Measurements from ENCODE around the gene MARCHF11.

The MARCHF11 gene

DNA sequence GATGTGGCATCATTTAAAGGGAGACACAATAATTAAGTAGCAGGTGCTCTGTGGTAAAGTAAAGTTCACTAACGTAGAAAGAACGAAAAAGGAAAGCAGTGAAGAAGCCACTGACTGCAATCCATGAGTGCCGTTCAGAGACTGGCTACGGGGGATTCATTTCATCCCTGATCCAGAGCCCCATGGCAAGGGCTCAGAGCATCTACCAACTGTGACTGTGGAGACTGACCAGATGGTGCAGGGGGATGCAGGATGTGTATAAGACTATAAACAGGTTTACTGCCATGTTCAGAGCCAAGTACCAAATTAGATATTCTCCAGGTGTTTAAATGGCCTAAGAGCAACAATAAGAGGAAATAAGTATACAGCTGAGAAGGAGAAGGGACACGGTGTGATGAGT is 47.7 kb downstream of the MARCHF11 start:
- DNase-seq: no peak

DNA sequence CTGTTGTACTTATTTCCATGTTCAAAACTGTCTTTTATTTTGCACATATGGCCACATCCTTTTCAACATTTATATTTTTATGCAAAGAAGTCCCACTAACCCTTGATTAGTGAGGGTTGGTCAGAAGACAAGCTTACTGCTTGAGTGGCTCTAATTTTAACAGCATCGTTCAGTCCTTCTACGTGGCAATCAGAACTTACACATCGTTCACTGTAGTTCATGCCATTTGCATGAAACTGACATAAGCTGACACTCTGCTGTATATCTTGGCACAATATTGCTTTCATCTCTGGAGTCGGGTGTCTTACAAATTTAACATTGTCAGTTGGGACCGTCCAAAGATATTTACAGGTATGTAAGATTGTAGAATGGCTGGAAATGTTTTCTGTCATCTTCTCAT is 50.6 kb downstream of the MARCHF11 start:
- no peak for DNase-seq

DNA sequence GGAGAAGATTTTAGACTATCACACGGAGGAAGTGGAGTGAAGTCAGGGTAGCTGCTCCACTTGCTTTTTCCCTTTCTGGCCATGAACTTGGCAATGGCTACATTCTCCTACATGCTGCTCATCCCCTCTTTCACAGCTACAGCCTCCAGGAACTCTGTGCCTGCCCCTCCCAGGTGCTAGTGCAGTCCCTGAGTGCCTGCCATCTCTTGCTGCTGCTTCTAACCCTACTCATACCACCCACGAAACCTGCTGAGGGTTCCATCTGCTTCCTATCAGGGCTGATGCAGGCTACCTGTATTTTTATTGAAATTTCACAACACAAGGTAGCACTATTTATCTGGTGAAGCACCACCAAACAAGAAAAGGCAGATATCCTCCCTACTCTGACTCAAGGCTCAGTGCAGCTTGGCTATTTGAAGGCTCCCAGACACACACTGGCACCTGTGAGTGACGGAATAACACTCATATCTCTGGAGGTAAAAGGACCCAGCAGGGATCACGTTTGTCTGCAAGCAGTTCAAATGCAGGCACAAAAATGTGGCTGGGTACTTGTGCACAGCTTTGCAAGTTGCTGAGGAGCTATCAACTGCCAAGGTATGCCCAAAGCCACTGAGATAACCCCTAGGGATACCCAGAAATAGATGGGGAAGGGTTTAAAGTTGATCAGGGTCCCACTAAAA is 51.6 kb downstream of the MARCHF11 start:
- DNase-seq: no peak

DNA sequence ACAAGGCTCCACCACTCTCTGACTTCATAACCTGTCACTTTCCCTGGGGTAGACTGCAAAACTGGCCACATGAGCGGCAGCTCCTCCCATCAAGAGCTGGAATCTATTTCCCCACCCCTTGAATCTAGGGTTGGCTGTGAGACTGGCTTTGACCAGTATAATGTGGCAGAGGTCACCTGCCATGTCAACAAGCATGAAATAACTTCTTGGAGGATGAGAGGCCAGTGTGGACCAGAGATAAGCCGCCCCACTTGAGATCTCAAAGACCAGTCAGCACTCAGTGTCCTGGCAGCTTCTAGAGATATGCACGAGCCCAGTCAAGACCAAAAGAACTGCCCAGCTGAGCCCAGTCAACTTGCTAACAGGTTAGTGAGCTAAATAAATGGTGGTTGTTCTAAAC is 59.0 kb downstream of the MARCHF11 start:
- DNase-seq: no peak

DNA sequence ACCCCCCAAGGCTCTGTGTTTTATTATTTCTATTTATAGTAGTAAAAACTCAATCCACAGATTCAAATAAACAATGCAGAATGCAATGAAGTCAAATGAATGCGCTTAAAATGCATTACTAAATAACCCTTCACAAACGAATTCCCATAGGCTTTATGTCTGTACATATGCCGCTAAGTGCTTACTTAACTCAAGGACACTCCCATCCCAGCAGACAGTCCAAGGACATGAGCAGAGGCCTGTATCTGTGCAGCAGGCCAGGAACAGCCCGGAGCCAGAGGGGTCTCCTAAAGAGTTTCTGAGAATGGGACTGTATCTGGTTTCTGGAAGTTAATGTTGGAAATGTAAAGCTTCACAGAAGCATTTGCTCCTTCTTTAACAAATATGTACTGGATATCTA is 59.8 kb downstream of the MARCHF11 start:
- DNase-seq: no peak

DNA sequence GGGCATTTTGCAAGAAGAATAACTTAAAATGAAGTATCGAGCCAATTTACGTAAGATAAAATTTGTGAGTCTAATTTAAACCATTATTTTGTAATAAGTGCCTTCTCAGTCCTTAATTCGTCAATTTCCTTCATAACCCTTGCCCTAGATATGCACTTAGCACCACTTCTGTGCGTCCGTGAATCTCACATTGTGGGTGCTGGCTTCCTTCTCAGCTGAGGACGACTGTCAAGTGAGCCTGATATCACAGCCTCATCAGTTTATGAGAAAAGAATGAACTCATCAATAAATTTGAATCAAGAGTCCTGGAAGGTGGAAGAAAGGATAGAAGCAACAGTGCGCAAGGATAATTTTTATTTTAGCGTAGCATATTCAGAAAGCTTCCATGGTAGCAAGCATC is 64.5 kb downstream of the MARCHF11 start:
- DNase-seq: no peak

DNA sequence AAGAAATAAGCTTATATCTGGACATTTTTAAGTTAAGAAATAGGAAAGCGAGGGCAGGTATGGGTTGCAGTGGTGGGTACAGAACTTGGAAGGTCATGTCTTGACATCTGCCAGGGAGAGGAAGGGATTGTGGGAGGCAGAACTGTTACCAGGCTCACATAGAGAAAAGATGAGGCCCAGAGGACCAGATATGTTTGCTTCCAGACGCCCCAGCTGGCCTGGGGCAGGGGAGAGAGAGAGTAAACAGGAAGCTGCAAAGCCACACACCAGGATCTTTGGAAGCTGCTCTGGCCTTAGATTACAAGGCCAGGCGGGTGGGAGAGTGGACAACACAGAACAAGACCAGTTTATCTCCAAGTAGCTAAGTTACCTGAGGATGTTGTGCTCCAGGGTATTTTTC is 71.2 kb downstream of the MARCHF11 start:
- DNase-seq: no peak

DNA sequence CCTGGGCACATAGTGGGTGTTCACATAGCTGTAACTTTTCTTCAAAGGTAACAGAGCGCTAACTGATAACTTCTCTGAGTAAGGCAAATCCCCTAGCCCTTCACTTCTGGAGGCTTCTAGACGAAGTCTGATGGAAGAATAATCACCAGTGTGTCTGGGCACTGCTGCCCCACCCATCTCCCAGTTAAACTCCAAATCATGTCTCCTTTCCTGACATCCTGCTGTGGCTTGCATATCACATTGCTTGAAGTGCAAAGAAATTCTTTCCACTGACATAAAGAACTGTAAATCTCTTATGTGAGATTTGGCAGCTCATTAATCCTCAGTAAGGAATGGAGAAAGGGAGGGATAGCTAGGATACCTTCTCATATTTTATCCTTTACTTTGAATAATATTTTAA is 74.6 kb downstream of the MARCHF11 start:
- DNase-seq: no peak

DNA sequence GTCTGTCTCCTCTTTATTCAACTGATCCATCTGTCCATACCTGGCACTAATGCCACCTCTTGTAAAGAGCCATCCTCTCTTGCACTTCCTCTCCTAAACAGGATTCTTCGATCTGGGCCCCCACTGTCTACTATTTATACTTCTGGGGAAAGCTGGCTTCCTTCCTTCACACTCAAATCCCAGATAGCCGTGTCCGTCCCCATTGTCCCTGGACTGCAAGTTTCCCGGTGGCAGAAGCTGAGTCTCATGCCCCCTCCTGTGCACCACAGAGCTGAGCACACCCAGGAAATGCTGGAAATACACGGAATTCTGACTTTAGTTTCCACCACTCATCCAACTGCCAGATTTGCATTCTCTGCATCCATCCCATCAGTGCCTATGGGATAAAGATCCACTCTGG is 84.0 kb downstream of the MARCHF11 start:
- no peak for DNase-seq

DNA sequence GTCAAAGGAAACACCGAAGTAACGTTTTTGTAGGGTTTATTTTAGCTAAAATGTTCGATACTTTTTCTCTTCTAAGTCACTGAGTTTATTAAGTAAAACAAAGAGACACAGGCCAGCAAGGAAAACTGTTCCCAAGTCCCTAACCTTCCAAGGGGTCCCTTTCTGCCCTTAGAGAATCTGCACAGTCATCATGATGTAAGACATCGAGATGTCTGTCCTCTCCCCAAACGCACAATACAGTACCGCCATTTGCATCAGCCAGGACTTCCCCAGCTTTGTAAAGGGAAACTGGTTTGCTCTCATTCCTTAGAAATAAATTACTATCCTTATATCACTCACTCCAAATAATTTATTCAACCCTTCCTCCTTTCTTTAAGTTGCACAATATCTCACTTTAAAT is 89.3 kb downstream of the MARCHF11 start:
- DNase-seq: no peak

DNA sequence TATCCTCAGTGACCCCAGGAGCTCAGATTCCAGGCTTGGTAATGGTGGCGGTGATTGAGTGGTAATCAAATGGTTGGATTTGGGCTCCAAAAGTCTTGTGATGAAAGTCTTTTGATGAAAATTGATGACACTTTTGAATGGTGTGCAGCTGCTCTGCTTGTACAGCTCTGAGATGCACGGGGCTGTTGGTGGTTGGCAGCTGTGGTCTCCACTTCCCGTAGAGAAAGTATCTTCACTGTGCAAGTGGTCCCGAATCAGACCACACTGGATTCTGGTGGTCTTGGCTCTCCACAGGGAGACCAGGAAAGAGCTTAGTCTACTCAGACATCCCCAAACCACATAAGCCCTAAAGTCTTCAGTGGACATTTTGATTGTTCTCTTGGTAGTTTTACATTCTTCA is 96.6 kb downstream of the MARCHF11 start:
- DNase-seq: no peak

DNA sequence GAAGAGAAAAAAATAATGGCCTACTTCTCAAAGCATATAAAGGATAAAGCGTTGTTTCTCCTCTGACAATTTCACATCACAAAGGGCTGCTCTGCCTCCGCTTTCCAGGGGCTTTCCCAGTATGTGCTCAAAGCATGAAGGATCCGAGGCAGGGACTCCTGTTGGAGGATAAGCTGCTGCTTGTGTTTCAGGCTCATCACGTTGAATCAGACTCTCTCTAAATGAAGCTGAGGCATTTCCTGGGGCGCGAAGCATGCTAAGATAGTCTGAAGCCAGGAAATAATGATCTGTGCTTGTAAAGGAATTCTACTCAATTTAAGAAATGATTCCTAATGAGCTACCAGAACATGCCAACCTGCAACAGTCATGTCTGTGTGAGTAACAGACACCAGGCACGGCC is 97.5 kb downstream of the MARCHF11 start:
- no peak for DNase-seq

DNA sequence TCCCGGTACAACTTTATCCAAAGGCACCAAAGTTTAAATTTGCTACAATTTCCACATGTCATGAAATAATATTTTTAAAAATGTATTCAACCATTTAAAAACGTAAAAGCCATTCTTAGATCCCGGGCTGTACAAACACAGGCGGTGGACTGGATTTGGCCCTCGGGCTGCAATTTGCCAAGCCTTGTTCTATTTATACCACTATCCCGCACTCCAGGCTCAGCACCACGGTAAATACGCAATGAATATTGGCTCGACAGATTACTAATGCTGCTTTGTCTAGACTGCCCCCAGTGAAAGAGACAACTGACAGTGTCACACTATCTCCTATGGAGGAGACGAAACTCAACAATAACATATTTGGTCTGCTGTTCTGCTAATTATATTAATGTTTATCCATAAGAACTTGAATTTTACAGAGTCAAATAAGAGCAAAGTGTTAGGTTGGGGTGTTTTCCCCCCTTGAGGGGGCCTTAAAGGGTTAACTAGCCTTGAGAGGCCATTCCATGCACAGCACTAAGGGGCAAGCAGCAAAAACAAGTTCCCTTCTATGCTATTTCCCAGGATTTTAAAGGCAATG is 98.1 kb downstream of the MARCHF11 start:
- DNase-seq: no peak

DNA sequence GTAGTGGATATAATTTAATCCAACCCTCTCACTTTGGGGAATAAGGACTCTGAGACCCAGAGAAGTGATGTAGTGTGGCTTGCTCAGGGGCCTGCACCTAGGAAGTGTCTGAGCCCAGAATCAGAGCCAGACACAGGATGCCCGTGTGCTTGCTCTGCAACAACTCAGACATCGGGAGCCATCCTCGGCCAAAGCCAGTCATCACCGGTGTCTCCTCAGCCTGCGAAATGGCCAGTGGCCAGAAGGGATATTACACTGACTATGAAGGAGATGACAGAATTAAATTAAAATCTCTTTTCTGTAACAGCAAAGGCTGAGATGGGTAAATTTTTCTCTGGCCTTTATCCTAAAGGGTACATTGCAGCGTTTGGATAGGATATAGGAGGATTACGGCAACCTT is 102.9 kb downstream of the MARCHF11 start:
- no peak for DNase-seq

DNA sequence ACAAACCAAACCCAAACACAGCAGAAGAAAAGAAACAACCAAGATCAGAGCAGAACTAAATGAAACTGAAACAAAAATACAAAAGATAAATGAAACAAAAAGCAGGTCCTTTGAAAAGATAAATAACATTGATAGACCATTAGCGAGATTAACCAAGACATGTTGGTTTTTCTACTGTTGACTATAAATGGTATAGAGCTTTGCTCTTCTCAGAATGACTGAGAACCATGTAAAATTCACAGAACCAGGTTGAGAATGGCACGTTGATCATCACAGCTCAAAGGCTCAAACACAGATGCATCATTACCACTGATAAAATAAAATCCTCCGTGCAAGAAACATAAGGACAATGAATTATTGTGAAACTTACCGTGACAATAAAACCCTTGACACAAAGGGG is 105.2 kb downstream of the MARCHF11 start:
- no peak for DNase-seq

DNA sequence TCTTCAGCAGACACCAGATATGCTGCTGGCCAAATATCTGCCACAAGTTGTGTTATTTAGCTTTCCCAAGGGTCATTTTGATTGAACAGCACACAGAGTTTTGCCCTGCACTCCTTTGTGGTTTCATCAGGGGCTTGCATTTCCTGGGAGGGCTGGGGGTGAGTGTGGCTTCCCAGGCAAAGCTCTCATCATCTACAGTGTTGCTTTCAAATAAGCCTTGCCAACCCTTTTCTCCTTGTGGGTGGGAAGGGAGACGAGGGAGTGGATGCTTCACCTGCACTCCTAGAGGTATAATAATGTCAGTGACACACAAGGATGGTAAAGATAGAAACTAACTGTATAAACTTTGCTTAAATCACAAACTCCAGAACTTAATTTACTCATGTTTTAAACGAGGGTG is 107.0 kb downstream of the MARCHF11 start:
- no peak for DNase-seq

DNA sequence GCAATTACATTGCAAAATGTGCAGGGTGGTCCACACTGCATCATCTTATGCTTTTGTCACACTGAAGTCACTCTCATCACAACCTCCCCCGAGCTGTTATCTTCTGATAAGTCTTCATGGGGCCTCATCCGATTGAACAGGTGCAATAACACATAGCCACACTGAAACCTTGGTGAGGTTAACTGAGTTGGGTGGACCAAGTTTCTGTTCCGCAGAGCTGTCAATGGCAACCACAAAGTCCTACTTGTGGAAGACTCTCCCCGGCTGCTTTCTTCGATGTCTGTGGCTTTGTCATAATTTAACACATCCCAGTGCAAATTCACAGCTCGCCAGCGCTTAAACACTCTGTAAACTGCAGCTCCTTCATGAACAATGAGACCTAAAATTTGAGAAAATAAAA is 112.2 kb downstream of the MARCHF11 start:
- DNase-seq: no peak

DNA sequence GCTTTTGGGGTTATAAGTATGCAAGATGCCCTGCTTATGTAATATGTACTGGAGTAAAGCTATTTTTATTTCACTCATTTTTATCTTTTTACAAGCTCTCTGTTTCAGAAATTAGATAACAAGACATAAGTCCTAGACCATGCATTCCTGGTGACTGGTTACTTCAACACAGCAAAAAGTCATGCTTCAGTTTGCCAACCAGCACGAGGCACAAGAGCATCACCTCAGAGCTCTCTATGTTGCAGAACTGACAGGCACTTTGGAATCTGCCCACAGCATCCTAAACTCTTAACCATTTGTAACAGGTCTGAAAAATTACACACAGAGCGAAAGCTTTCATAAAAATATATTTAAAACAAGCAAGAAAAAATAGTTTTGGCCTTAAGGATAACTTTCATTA is 112.8 kb downstream of the MARCHF11 start:
- DNase-seq: no peak

DNA sequence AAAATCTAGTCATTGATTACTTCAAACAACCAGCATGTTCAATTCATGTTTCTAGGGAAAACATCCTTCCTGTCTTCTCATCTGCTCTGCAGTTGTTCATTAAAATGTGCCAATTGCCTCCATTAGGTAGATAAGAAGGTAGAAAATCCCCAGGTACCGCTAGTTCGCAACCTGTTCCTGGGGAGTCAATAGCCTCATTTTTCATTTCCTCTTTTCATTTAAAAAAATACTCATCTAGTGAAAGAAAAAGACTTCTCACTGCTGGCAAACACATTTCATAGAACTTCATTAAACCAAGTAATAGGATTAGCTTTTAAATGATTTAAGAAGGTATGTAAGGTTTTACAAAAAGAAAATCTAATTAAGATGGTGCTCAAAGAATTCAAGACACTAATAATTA is 113.3 kb downstream of the MARCHF11 start:
- no peak for DNase-seq

DNA sequence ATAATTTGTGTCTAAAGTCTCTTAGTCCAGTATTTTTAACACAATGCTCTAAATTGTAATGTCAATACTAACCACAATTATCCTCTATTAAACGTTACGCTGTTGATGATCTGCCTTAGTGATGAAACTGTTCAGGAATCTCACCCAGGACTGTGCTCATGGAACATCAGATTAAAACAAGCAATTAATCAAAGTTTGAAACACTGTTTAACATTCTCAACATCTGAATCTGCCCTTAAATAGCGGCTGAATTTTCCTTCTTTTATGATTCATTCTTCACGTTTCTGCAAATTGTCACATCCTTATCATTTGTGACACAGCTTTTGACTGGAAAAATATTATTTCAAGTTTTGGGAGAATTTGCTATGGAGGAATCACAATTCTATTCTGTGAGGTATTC is 113.8 kb downstream of the MARCHF11 start:
- DNase-seq: no peak

DNA sequence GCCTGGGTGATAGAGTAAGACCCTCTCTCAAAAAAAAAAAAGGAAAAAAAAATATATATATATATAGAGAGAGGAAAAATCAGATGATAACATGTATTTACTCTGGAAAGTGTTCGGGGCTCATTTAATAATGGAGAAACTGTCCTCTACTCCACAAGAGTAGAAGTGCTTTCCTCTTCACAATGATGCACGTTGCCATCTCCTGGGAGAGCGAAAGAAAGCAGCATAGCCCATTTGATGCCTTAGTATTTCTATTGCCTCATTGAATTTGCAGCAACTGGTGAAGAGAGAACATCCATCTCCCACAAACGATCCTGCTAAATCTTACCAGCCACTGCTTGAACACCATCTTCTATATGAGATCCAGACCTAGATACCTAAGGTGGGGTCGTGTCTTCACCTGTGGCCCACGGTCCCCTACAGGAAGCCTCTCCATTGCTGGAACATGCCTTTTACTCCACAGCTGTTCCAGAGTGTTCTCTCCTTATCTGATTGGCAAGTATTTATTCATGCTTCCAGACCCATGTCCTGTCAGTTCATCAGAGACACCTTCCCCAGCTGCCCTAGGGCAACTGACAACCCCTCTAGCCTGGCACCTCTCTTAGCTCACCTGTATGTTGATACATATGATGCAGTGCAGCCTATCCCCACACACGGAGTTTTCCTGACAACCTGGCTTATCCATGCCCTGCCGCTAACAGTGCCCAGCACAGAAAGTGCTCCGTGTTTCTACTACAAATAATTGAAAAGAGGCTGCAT is 115.3 kb downstream of the MARCHF11 start:
- DNase-seq: no peak

DNA sequence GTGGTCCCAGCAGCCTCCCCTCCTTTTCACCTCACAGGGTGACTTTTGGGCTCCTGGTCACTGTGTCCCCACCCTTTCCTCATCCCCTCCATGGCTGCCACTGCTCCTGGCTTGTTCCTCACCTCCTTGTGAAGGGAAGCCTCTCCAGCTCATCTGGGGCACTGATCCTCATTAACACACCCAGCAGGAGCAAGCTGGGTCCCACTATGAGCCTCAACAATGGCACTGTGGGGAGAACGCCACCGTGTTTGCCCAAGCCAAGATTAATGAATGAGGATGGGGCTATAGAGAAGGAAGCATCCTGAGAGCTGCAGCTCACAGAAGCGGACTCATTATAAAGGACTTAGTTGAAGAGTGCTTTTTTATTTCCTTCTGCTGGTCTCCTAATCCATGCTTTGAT is 118.4 kb downstream of the MARCHF11 start:
- no peak for DNase-seq

DNA sequence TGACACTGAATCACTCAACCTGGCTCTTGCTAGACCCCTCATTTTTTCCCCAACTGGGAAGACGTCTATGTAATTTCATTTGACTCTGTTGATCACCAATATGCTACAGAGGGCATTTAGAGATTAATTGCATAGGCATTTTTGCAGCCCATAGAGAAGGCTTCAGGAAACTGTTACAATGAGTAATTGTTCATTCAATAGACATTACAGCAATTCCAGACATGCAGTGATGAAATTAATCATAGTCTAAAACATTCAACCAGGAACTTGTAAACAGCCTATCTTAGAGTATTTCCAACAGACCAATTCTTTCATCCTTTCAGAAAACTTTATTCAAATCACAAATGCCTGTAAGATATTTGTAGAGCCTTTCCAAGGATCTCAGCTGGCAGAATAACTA is 122.3 kb downstream of the MARCHF11 start:
- DNase-seq: no peak

DNA sequence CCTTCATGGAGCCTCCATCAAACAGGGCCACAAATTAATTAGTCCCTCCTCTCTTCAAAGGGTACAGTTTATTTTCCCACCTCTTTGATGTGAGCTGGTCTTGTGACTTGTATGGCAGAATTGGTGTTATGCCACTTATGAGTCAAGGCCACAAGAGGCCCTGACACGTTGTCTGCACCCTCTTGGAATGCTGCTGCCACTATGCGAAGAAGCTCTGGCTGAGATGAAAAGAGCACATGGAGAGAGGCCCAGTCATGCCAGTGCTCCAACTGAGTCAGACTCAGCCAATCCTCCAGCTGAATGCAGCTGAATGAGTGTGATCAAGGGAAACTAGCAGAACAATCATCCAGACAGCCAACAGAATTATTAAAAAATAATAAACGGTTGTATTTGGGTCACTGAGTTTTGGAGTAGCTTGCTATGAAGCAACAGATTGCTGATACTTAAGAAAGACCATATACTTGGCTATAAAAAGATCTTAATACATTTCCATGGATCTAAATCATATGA is 128.3 kb downstream of the MARCHF11 start:
- DNase-seq: no peak
